Body of pancreas (tissue), 4 donors: ENCODE measurements around the gene CARS2. TPM values are rescaled to one million over a fixed set of nuclear protein-coding genes. Genes with fewer than 3 reads are reported as not detected.
"Not testable (repeated sequence)": the region's sequence is repeated elsewhere in the genome, so short reads cannot be mapped to it uniquely, and the experiment has no call there.

ENCODE experiments used
- ATAC-seq: fragments of 150-250 bp; one replicate; pipeline ENCODE4 v1.9.1; 2016
- DNase-seq, 4 donors: peaks; one replicate each; pipeline ENCODE4 v3.0.0-alpha.2; 2019
- H3K27ac ChIP-seq, 4 donors: fragments of 200-600 bp; sonication (generic); 1 replicate in 3 of 4; 2 replicates in 1 of 4; pipeline versions ENCODE4 v1.5.1 to v1.6.1; 2016 to 2019; ENCODE audit warnings: mild to moderate bottlenecking in 1 of 4, mixed read lengths in 1 of 4, moderate library complexity in 1 of 4
- H3K27me3 ChIP-seq, 2 donors: fragments of 200-600 bp; sonication (generic); one replicate each; pipeline ENCODE4 v1.6.0; 2016; ENCODE audit warnings: mild to moderate bottlenecking in 1 of 2
- H3K36me3 ChIP-seq, 2 donors: fragments of 200-600 bp; sonication (generic); replicated peaks in 1 of 2; 2 replicates each; pipeline ENCODE4 v1.5.1; 2016; ENCODE audit warnings: low read depth in 2 of 2; ENCODE audit not compliant: insufficient read depth in 1 of 2
- H3K4me1 ChIP-seq: fragments of 200-600 bp; sonication (generic); one replicate; pipeline ENCODE4 v1.6.0; 2016
- H3K4me3 ChIP-seq, 2 donors: fragments of 200-600 bp; sonication (generic); 1 replicate in 1 of 2; 2 replicates in 1 of 2; pipeline ENCODE4 v1.5.1; 2016 to 2019
- H3K9me3 ChIP-seq, 3 donors: fragments of 200-600 bp; sonication (generic); 1 replicate in 2 of 3; 2 replicates in 1 of 3; pipeline ENCODE4 v1.5.1; 2016
- POLR2A ChIP-seq, 3 donors: fragments of 450-650 bp; IDR thresholded peaks; one replicate each; pipeline ENCODE4 v1.6.1; 2016; ENCODE audit warnings: antibody characterized with exemption in 3 of 3, mild to moderate bottlenecking in 2 of 3
- WGBS, 2 donors: methylation state at CpG; one replicate each; pipeline ENCODE4 v1.1.5; 2017; 5-methylcytosine and 5-hydroxymethylcytosine counted together
- intact Hi-C: fragments of 100-400 bp; cut with DNase I; formaldehyde crosslinking; loops from one replicate; pipeline ENCODE4 v1.15.1; 2023
- total RNA-seq, 2 donors: library from RNA; depleted of rRNA; stranded (reverse); fragments of >200 nt; gene quantifications; one replicate each; pipeline ENCODE4 v1.1.0, GENCODE V29; 2016
- TF ChIP-seq, protein P1 (sequence below), 7 experiments: fragments of 450-650 bp in 4 of 7; fragments of 200-600 bp in 3 of 7; sonication (generic) in 3 of 7; IDR thresholded peaks; one replicate each; pipeline ENCODE4 v1.5.1; 2016 to 2019; ENCODE audit warnings: antibody characterized with exemption in 7 of 7

The CARS2 gene
- total RNA-seq, 2 donors from 2014 or later = 30.1 to 43.5 TPM

DNA sequence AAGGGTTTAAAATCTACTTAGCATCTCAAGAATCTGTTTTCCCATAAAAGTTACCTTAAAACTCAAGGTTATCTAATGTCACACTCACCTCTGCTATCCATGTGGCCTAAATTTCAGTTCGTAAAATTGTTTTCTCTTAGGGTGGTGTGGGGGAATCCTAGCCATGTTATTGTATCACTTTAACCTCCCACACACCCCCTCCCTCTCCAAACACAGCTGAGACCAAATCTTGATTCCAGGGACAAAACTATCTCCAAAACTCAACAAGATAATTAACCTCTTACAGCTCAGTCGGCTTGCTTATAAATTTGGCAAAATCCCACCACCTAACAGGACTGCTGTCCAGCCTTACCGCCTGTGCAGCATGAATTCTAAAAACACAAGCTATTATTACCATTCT is 3.8 kb downstream of the CARS2 start:
- no peak for TF ChIP-seq POLR2A (IDR thresholded peaks at IDR 0.05)
- TF ChIP-seq, protein P1, sequence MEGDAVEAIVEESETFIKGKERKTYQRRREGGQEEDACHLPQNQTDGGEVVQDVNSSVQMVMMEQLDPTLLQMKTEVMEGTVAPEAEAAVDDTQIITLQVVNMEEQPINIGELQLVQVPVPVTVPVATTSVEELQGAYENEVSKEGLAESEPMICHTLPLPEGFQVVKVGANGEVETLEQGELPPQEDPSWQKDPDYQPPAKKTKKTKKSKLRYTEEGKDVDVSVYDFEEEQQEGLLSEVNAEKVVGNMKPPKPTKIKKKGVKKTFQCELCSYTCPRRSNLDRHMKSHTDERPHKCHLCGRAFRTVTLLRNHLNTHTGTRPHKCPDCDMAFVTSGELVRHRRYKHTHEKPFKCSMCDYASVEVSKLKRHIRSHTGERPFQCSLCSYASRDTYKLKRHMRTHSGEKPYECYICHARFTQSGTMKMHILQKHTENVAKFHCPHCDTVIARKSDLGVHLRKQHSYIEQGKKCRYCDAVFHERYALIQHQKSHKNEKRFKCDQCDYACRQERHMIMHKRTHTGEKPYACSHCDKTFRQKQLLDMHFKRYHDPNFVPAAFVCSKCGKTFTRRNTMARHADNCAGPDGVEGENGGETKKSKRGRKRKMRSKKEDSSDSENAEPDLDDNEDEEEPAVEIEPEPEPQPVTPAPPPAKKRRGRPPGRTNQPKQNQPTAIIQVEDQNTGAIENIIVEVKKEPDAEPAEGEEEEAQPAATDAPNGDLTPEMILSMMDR (IDR thresholded peaks at IDR 0.05) = no peak
- intact Hi-C loops = no loop called here
- H3K4me1 ChIP-seq = peaks cover 29% of the 10 kb centered on the region
- no peaks in the 10 kb centered on the region for H3K9me3 ChIP-seq
- H3K27ac ChIP-seq = no peak overlapping the region
- 40 to 46% methylated on average over 3 of the region's 3 CpGs for WGBS, 2 donors
- H3K36me3 ChIP-seq = peaks cover 0 to 4% of the 10 kb centered on the region in 2 donors
- H3K27me3 ChIP-seq = no peaks in the 10 kb centered on the region
- H3K4me3 ChIP-seq = no peak overlapping the region
- DNase-seq (no peak), ATAC-seq (no peak)

DNA sequence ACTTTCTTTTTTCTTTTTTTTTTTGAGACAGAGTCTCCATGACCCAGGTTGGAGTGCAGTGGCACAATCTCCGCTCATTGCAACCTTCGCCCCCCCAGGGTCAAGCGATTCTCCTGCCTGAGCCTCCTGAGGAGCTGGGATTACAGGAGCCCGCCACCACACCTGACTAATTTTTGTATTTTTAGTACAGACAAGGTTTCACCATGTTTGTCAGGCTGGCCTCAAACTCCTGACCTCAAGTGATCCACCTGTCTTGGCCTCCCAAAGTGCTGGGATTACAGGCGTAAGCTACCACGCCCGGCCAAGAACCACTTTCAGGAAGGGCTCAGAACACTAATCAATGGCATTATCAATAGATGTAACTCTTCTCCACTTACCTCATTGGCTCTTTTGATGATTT is 4.9 kb downstream of the CARS2 start:
- ATAC-seq, DNase-seq, H3K27me3 ChIP-seq, H3K27ac ChIP-seq, H3K9me3 ChIP-seq, H3K36me3 ChIP-seq, H3K4me3 ChIP-seq, intact Hi-C loops: not testable (repeated sequence)
- 98 to 99% methylated on average over 7 of the region's 7 CpGs for WGBS, 2 donors
- H3K4me1 ChIP-seq = peaks cover 25% of the 10 kb centered on the region

DNA sequence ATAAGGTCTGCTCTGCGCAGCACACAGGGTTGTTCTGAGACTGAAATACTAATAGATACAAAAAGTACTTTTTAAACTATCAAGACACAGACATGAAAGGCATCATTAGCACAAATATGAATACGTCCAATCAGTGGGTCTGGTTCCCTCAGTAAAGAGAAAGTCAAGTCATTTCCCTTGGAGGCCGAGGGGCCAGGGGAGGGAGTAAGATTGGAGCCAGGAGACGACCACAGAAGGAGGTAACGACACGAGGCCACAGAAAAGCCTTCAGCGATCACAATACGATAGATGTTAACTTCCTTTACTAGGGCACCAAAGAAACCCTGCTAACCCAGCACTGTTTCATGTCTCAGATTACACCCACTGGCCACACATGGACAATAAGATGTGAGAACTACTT is 5.3 kb downstream of the CARS2 start:
- no peak overlapping the region for H3K4me3 ChIP-seq
- DNase-seq (no peak), ATAC-seq (no peak)
- H3K4me1 ChIP-seq = peaks cover 25% of the 10 kb centered on the region
- 78 to 84% methylated on average over 8 of the region's 8 CpGs for WGBS, 2 donors
- H3K27ac ChIP-seq = no peak overlapping the region
- intact Hi-C loops = no loop called here
- H3K36me3 ChIP-seq = peaks cover 0 to 4% of the 10 kb centered on the region in 2 donors
- no peak for TF ChIP-seq POLR2A (IDR thresholded peaks at IDR 0.05)
- TF ChIP-seq, protein P1 (IDR thresholded peaks at IDR 0.05) = no peak
- H3K9me3 ChIP-seq = no peaks in the 10 kb centered on the region
- no peaks in the 10 kb centered on the region for H3K27me3 ChIP-seq

DNA sequence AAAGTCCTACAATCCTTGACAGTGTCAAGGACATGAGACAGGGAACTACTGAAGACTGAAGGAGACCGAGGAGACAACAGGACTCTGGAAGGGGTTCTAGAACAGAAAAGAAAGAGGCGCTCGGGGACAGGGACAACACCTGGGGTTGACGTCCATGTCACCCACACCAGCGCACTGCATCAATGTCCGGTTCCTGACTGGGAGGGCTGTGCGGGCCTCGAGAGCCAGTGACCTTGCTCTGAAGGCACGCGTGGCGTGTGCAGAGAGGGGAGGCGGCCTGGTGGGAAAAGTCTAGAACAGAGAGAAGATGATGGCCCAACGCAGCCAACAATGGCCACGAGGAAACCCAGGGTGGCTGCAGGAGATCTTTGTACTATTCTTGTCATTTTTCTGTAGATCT is 5.7 kb downstream of the CARS2 start:
- WGBS, 2 donors = 89 to 91% methylated on average over 14 of the region's 14 CpGs
- H3K4me3 ChIP-seq = no peak overlapping the region
- no peak for DNase-seq
- H3K9me3 ChIP-seq = no peaks in the 10 kb centered on the region
- H3K27ac ChIP-seq = no peak overlapping the region
- TF ChIP-seq, protein P1 (IDR thresholded peaks at IDR 0.05) = no peak
- no peak for TF ChIP-seq POLR2A (IDR thresholded peaks at IDR 0.05)
- intact Hi-C loops = no loop called here
- H3K4me1 ChIP-seq = peaks cover 23% of the 10 kb centered on the region
- no peaks in the 10 kb centered on the region for H3K27me3 ChIP-seq
- no peak for ATAC-seq
- peaks cover 0 to 4% of the 10 kb centered on the region in 2 donors for H3K36me3 ChIP-seq

DNA sequence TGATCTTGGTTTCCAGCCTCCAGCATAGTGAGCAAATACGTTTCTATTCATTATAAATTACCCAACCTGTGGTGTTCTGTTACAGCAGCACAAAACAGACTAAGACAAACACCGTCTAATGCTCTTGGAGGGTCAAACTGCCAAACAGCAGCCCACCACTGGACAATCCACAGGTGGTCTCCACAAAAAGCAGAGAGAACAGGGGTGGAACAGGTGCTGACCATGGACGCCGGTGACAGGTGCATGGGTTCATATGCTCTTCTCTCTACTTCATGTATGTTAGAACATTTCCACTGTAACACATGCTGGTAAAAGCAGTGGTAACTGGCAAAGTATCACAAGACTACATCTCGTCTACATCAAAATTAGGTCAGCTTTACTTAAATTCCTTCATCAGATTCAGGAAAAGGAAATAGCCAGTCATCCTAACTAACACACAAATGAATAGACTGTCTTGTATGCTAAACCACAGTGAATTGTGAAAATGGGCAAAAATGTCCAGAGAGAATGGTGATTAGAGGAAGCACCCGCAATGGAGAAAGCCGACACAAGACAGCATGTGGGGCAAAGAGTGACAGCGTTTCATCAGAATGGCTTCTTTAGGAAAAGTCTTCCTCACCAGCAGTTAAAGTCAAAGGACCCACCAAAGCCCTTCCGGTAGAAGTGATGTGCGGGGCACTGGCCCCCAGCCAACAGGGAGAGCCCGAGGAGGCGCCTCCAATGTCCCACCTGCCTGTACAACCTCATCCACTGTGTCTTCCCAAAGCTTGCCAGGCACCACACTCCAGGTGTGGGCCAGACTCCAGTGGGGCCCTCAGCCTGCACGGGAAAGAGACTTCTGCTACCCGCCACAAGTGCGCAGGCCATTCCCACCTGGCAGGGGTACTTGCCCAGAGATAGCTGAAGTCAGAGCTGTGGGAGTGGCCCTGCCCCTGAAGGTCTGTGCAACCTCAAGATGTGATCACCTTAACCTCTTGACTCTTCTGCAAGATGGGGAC is 6.5 kb downstream of the CARS2 start:
- intact Hi-C loops = no loop called here
- Histone ChIP-seq H3K9me3 (no peaks in the 10 kb centered on the region), H3K4me3 (no peak overlapping the region), H3K36me3 (peaks cover 0 to 4% of the 10 kb centered on the region in 2 donors), H3K4me1 (peaks cover 15% of the 10 kb centered on the region), H3K27ac (no peak overlapping the region), H3K27me3 (no peaks in the 10 kb centered on the region)
- no peak for ATAC-seq
- DNase-seq = no peak
- TF ChIP-seq, protein P1 (IDR thresholded peaks at IDR 0.05) = no peak
- TF ChIP-seq POLR2A (IDR thresholded peaks at IDR 0.05) = no peak
- WGBS, 2 donors = 74 to 81% methylated on average over 12 to 15 of the region's 15 CpGs
